ENCODE measurements around the gene AKAP7.

DNA sequence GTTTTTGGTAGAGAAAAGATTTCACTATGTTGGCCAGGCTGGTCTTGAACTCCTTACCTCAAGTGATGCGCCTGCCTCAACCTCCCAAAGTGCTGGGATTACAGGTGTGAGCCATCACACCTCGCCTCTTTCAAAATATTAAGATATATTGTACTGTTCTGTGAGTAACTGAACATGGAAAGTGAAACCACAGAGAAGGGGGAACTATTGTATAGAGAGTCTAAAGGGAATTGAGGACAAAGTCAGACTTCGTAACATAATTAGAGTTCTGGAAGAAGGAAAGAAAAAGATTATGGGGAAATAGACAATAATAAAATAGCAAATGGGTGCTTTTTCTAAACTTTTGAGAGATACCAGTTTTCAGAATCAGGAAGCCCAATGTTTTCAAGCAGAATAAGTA is 17.4 kb upstream of the AKAP7 start:
- TF ChIP-seq, protein P1, sequence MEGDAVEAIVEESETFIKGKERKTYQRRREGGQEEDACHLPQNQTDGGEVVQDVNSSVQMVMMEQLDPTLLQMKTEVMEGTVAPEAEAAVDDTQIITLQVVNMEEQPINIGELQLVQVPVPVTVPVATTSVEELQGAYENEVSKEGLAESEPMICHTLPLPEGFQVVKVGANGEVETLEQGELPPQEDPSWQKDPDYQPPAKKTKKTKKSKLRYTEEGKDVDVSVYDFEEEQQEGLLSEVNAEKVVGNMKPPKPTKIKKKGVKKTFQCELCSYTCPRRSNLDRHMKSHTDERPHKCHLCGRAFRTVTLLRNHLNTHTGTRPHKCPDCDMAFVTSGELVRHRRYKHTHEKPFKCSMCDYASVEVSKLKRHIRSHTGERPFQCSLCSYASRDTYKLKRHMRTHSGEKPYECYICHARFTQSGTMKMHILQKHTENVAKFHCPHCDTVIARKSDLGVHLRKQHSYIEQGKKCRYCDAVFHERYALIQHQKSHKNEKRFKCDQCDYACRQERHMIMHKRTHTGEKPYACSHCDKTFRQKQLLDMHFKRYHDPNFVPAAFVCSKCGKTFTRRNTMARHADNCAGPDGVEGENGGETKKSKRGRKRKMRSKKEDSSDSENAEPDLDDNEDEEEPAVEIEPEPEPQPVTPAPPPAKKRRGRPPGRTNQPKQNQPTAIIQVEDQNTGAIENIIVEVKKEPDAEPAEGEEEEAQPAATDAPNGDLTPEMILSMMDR (IDR thresholded peaks at IDR 0.05): no peak
- TF ChIP-seq ZFX (IDR thresholded peaks at IDR 0.05; ENCODE audit: borderline replicate concordance): no peak

All from 22Rv1 (cell line).